Upper lobe of left lung (tissue), 4 donors: ENCODE measurements around the gene TDRKH.

ENCODE experiments used
- POLR2A ChIP-seq, 4 donors: fragments of 450-650 bp; IDR thresholded peaks; one replicate each; pipeline ENCODE4 v1.5.1; 2016 to 2017; ENCODE audit warnings: antibody characterized with exemption in 4 of 4, mild to moderate bottlenecking in 2 of 4
- TF ChIP-seq, protein P1 (sequence below), 6 experiments: fragments of 450-650 bp in 4 of 6; fragments of 200-600 bp in 2 of 6; sonication (generic) in 2 of 6; IDR thresholded peaks; one replicate each; pipeline ENCODE4 v1.5.1; 2016 to 2019; ENCODE audit warnings: antibody characterized with exemption in 6 of 6

- TF ChIP-seq, protein P1, sequence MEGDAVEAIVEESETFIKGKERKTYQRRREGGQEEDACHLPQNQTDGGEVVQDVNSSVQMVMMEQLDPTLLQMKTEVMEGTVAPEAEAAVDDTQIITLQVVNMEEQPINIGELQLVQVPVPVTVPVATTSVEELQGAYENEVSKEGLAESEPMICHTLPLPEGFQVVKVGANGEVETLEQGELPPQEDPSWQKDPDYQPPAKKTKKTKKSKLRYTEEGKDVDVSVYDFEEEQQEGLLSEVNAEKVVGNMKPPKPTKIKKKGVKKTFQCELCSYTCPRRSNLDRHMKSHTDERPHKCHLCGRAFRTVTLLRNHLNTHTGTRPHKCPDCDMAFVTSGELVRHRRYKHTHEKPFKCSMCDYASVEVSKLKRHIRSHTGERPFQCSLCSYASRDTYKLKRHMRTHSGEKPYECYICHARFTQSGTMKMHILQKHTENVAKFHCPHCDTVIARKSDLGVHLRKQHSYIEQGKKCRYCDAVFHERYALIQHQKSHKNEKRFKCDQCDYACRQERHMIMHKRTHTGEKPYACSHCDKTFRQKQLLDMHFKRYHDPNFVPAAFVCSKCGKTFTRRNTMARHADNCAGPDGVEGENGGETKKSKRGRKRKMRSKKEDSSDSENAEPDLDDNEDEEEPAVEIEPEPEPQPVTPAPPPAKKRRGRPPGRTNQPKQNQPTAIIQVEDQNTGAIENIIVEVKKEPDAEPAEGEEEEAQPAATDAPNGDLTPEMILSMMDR (IDR thresholded peaks at IDR 0.05): no peak
- TF ChIP-seq POLR2A (IDR thresholded peaks at IDR 0.05): no peak
Measured at GRCh38 chr1:151828921-151829320, 38.6 kb upstream of the TDRKH start.
